Stimulated activated CD8-positive, alpha-beta memory T cell treated with anti-CD3 and anti-CD28 coated beads, Interleukin-7, amount 100 ng/mL, for 1 hour (primary cell): ENCODE measurements around the gene ID1.
"Not testable (repeated sequence)": the region's sequence is repeated elsewhere in the genome, so short reads cannot be mapped to it uniquely, and the experiment has no call there.

ENCODE experiments used
- DNase-seq, 2 donors: peaks; one replicate each; pipeline ENCODE4 v3.0.0-alpha.2; 2020; ENCODE audit warnings: low read depth in 2 of 2

Gene ID1

GRCh38 chr20:31637660-31638059 lies 32.6 kb downstream of the ID1 start, which contains the start of gene COX4I2:
TSS of gene COX4I2 (plus strand) at chr20:31637912. CDS start at chr20:31639018, 1,106 bp downstream.
- no peak for DNase-seq

DNA sequence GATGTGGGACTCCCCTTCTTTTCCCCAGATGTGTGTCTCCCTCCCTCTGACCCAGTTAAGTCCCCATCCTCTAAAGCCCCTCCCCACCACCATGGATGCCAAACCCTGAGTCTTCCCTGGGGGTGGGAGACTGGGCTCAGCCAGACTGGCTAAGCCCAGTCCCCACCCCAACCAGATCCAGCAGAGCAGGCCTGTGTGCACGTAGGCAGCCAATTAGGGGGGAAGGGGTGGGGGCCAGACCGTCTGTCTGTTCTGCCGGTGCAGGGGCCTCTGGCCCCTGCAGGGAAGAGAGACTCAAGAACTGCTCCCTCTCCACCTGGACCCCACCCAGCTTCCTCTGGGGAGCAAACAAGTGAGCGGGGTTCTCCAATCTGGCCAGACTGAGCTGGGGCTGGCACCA lies 33.2 kb downstream of the ID1 start:
- DNase-seq, result no peak

- DNase-seq, result no peak
Observed at GRCh38 chr20:31638816-31639215, 33.7 kb downstream of the ID1 start.

DNA sequence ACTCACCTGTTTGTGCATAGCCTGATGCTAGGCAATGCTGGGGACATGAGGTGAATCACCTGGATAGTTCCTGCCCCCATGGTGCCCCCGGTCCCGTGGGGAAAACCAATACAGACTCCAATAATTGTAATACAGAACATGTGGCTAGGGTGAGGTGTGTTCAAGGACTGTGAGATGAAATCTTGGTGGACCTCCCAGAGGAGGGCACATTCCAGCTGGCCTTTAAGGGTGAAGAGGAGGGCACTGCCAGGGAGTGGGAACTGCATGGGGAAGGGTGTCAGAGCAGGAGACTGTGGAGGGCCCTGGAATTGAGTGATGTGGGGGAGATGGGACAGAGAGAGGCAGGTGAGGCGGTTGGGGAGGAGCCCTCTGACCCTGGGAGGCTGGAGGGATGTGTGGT lies 35.2 kb downstream of the ID1 start:
- no peak for DNase-seq

DNA sequence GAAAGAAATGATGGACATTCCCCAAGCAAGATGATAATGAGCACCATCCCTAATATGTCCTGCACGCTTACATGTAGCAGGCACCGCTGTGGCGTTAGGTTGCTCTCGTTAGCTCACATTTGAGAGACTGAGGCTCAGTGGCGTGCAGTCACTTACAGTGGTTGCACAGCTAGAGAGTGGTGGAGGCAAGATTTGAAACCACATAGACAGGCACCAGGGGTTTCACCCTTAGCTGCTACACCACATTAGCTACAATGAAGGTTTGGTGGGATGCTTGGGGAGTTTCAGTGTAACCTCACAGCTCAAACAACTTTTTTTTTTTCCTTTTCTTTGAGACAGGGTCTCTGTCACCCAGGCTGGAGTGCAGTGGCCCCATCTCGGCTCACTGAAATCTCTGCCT lies 36.3 kb downstream of the ID1 start:
- no peak for DNase-seq

DNA sequence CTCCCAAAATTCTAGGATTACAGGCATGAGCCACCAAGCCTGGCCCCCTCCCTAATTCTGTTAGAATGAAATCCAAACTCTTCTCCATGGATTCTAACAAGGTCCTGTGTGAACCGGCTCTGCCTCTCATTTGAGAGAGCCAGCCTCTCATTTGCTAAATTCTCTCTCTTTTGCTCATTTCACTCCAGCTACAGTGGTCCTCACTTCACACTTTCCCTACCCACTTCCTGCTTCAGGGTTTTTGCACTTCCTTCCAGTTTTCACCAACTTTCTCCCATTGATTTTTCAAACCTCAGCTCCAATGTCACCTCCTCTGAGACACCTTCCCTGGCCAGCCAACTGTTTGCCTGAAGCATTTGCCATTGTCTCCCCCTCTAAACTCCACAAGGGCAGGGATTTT lies 37.7 kb downstream of the ID1 start:
- DNase-seq, result no peak

DNA sequence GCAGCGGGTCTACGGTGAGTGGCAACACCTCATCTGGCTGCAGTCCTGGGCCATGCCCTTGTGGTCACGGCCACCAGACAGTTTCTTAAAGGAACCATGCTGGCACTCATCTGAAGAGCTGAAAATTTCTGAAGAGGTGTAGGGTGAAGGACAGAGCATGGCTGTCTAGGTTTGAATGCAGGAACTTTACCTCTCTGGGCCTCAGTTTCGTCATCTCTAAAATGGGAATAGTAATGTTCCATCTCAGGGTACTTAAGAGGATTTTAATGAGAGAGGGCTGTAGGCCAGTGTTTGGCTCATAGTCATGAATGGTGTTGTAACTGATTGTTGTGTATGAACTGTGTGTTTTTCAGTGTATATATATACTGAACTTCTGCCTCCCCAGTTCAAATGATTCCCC lies 38.4 kb downstream of the ID1 start:
- DNase-seq, result no peak

DNA sequence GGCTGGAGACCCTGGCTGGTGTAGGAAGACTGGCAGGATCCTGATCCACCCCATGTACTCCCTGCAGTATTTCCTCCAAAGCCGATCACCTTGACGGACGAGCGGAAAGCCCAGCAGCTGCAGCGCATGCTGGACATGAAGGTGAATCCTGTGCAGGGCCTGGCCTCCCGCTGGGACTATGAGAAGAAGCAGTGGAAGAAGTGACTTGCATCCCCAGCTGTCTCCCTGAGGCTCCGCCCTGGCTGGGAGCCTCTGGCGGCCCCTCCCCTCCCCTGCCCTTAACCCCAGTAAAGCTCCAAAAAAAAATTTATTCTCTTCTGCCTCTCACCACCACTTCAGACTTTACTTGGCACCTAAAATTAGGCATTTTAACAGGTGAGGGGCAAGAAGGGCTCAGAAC lies 39.6 kb downstream of the ID1 start:
- no peak for DNase-seq

DNA sequence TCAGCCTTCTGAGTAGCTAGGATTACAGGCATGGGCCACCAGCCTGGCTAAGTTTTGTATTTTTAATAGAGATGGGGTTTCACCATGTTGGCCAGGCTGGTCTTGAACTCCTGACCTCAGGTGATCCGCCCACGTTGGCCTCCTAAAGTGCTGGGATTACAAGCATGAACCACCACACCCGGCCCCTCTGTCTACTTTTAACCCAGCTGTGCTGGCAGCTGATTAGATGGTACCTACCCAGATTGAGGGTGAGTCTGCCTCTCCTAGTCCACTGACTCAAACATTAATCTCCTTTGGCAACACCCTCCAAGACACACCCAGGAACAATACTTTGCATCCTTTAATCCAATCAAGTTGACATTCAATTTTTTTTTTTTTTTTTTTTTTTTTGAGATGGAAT lies 43.0 kb downstream of the ID1 start:
- not testable (repeated sequence) for DNase-seq

GRCh38 chr20:31652917-31653396 lies 47.9 kb downstream of the ID1 start:
- no peak for DNase-seq

GRCh38 chr20:31653561-31653960 lies 48.5 kb downstream of the ID1 start:
- DNase-seq, result no peak

- DNase-seq, result no peak
Observed at GRCh38 chr20:31654534-31654933, 49.4 kb downstream of the ID1 start.
